Uterus (tissue), 2 donors: ENCODE results near the gene MAFB.

ENCODE experiments used
- POLR2A ChIP-seq, 2 donors: fragments of 450-650 bp; IDR thresholded peaks; one replicate each; pipeline ENCODE4 v1.6.1; 2016; ENCODE audit warnings: antibody characterized with exemption in 2 of 2, mild to moderate bottlenecking in 1 of 2, moderate library complexity in 1 of 2
- TF ChIP-seq, protein P1 (sequence below), 4 experiments: fragments of 200-600 bp in 2 of 4; fragments of 450-650 bp in 2 of 4; sonication (generic) in 2 of 4; IDR thresholded peaks; one replicate each; pipeline ENCODE4 v1.5.1; 2016 to 2019; ENCODE audit warnings: antibody characterized with exemption in 4 of 4, mild to moderate bottlenecking in 2 of 4, moderate library complexity in 1 of 4

DNA sequence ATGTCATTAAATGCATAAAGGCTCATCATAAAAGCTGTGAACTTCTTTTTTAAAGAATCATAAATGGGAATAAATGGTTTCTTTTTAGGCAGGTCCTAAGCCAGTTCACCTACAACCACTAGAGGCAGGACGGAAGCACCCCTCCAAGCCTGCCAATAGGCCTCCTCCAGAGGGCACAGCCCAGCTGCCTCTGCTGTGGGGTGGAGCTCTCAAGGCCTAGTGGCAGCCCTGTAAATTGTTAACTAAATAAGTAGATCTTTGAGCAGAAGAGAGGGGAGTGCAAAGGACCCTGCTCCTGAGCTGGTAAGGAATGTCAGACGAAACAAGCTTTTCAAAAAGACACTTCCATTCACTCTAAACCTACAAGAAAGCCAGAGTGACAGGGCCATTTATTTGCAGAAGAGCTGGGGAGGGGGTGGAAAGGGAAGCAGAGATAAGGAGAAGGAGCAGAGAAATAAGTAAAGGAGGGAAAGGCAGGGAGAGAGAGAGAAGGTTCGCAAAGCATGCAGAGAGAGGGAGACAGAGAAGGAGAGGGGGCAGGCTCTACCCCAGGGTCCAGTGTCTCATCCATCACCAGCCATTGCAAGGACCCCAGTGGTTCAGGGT is 18.0 kb upstream of the MAFB start:
- TF ChIP-seq, protein P1, sequence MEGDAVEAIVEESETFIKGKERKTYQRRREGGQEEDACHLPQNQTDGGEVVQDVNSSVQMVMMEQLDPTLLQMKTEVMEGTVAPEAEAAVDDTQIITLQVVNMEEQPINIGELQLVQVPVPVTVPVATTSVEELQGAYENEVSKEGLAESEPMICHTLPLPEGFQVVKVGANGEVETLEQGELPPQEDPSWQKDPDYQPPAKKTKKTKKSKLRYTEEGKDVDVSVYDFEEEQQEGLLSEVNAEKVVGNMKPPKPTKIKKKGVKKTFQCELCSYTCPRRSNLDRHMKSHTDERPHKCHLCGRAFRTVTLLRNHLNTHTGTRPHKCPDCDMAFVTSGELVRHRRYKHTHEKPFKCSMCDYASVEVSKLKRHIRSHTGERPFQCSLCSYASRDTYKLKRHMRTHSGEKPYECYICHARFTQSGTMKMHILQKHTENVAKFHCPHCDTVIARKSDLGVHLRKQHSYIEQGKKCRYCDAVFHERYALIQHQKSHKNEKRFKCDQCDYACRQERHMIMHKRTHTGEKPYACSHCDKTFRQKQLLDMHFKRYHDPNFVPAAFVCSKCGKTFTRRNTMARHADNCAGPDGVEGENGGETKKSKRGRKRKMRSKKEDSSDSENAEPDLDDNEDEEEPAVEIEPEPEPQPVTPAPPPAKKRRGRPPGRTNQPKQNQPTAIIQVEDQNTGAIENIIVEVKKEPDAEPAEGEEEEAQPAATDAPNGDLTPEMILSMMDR (IDR thresholded peaks at IDR 0.05): no peak
- TF ChIP-seq POLR2A (IDR thresholded peaks at IDR 0.05): no peak
